Left renal cortex interstitium (tissue), 4 donors: ENCODE measurements around the gene PKP3. TPM values are rescaled to one million over a fixed set of nuclear protein-coding genes. Genes with fewer than 3 reads are reported as not detected.

Experiments used
- polyA plus RNA-seq, 4 donors: library from polyadenylated mRNA; unstranded; fragments of 120-200 nt; gene quantifications; one replicate each; pipeline ENCODE4 v1.2.1, GENCODE V29; 2013; ENCODE audit not compliant: insufficient read length in 4 of 4

PKP3 gene
- polyA plus RNA-seq, 4 donors = 4.0 to 8.4 (median 7.2) TPM

Other genes starting within 250 kb of the PKP3 start
- gene SCGB1C1, start 201.1 kb upstream of the PKP3 start, polyA plus RNA-seq = under 1 TPM in 3 of 4 donors, not detected in 1; 0.44 to 0.83 (median 0.48) TPM
- gene BET1L, start 186.8 kb upstream of the PKP3 start, polyA plus RNA-seq = 10 to 100 TPM; 43.8 to 46.2 (median 45.7) TPM
- gene RIC8A, start 186.5 kb upstream of the PKP3 start, polyA plus RNA-seq = 10 to 100 TPM; 75.7 to 94.6 (median 91.7) TPM
- gene SIRT3, start 157.9 kb upstream of the PKP3 start, polyA plus RNA-seq = 10 to 100 TPM; 26.4 to 42.9 (median 32.8) TPM
- 100 to 1,000 TPM; 132 to 167 (median 139) TPM for gene PSMD13, start 157.2 kb upstream of the PKP3 start, polyA plus RNA-seq
- gene NLRP6, start 115.8 kb upstream of the PKP3 start, polyA plus RNA-seq = under 1 TPM; 0.10 to 0.71 (median 0.47) TPM
- 10 to 100 TPM; 11.1 to 25.5 (median 23.5) TPM for gene PGGHG, start 105.1 kb upstream of the PKP3 start, polyA plus RNA-seq
- gene IFITM5, start 94.7 kb upstream of the PKP3 start, polyA plus RNA-seq = under 1 TPM in 2 of 4 donors, not detected in 2; 0.21 to 0.65 TPM
- gene IFITM2, start 86.4 kb upstream of the PKP3 start, polyA plus RNA-seq = 100 to 1,000 TPM; 162 to 301 (median 211) TPM
- 10 to 100 TPM; 32.6 to 43.2 (median 37.8) TPM for gene IFITM1, start 80.2 kb upstream of the PKP3 start, polyA plus RNA-seq
- 100 to 1,000 TPM; 301 to 603 (median 391) TPM for gene IFITM3, start 73.3 kb upstream of the PKP3 start, polyA plus RNA-seq
- 10 to 100 TPM; 42.6 to 87.5 (median 82.0) TPM for gene B4GALNT4, start 24.7 kb upstream of the PKP3 start, polyA plus RNA-seq
- gene SIGIRR, start 20.8 kb downstream of the PKP3 start, polyA plus RNA-seq = 10 to 100 TPM; 31.7 to 54.7 (median 48.5) TPM
- 10 to 100 TPM in 2 of 4 donors, 1 to 10 TPM in 2; 6.1 to 16.5 (median 12.2) TPM for gene ANO9, start 47.8 kb downstream of the PKP3 start, polyA plus RNA-seq
- gene PTDSS2, start 56.1 kb downstream of the PKP3 start, polyA plus RNA-seq = 10 to 100 TPM; 24.6 to 44.2 (median 37.2) TPM
- 100 to 1,000 TPM in 2 of 4 donors, 10 to 100 TPM in 2; 67.0 to 117 (median 102) TPM for gene RNH1, start 113.0 kb downstream of the PKP3 start, polyA plus RNA-seq
- 10 to 100 TPM; 41.2 to 57.3 (median 51.9) TPM for gene HRAS, start 141.4 kb downstream of the PKP3 start, polyA plus RNA-seq
- gene LRRC56, start 143.3 kb downstream of the PKP3 start, polyA plus RNA-seq = 1 to 10 TPM; 2.8 to 6.1 (median 5.1) TPM
- 1 to 10 TPM; 3.0 to 7.3 (median 4.7) TPM for gene LMNTD2, start 166.5 kb downstream of the PKP3 start, polyA plus RNA-seq
- 10 to 100 TPM; 36.8 to 71.6 (median 58.8) TPM for gene RASSF7, start 166.8 kb downstream of the PKP3 start, polyA plus RNA-seq
- 10 to 100 TPM; 18.3 to 33.3 (median 26.8) TPM for gene PHRF1, start 182.3 kb downstream of the PKP3 start, polyA plus RNA-seq
- 10 to 100 TPM in 3 of 4 donors, 1 to 10 TPM in 1; 5.4 to 15.4 (median 12.5) TPM for gene IRF7, start 221.7 kb downstream of the PKP3 start, polyA plus RNA-seq
- 10 to 100 TPM; 24.9 to 49.2 (median 41.9) TPM for gene CDHR5, start 230.7 kb downstream of the PKP3 start, polyA plus RNA-seq
- gene SCT, start 233.0 kb downstream of the PKP3 start, polyA plus RNA-seq = 1 to 10 TPM in 3 of 4 donors, under 1 TPM in 1; 0.92 to 4.1 (median 2.2) TPM
- 1 to 10 TPM; 1.8 to 5.2 (median 4.7) TPM for gene DRD4, start 243.1 kb downstream of the PKP3 start, polyA plus RNA-seq